GM12801 (cell line): ENCODE measurements around the gene DIS3L2.

Experiments used
- CTCF ChIP-seq: IDR thresholded peaks from one replicate; pipeline ENCODE4 v1.5.1; 2011; ENCODE audit warnings: control low read depth; ENCODE audit not compliant: insufficient read length; ENCODE audit errors: extremely low read depth

DIS3L2 gene

GRCh38 chr2:232323328-232323650, 361.8 kb downstream of the DIS3L2 start:
- TF ChIP-seq CTCF = no peak

- TF ChIP-seq CTCF = no peak
These were observed 363.3 kb downstream of the DIS3L2 start for GRCh38 chr2:232324778-232325177.

- TF ChIP-seq CTCF = no peak
These were observed 364.1 kb downstream of the DIS3L2 start for GRCh38 chr2:232325324-232326273.

- TF ChIP-seq CTCF = no peak
These were observed 365.9 kb downstream of the DIS3L2 start for GRCh38 chr2:232327105-232328031.

GRCh38 chr2:232328032-232328422, 366.5 kb downstream of the DIS3L2 start:
- TF ChIP-seq CTCF = no peak

- TF ChIP-seq CTCF = no peak
These were observed 367.3 kb downstream of the DIS3L2 start for GRCh38 chr2:232328516-232329460.
